DOHH2 (cell line): Measurements from ENCODE around the gene ZNF514.

Source experiments
- H3F3A ChIP-seq: fragments of 200-600 bp; sonication (generic), shearing (Covaris generic); 2 replicates; pipeline ENCODE4 v1.6.0; 2016; ENCODE audit warnings: antibody characterized with exemption, mild to moderate bottlenecking; ENCODE audit not compliant: control insufficient read depth, insufficient read depth
- H3K27ac ChIP-seq: fragments of 200-600 bp; sonication (generic); 2 replicates; pipeline ENCODE4 v1.5.1; 2014; ENCODE audit warnings: low read depth, mild to moderate bottlenecking, low read length, moderate library complexity
- H3K27me3 ChIP-seq: fragments of 200-600 bp; sonication (generic); 2 replicates; pipeline ENCODE4 v1.6.1; 2014; ENCODE audit warnings: mild to moderate bottlenecking, low read length, mixed read lengths; ENCODE audit not compliant: control insufficient read depth
- H3K36me3 ChIP-seq: fragments of 200-600 bp; sonication (generic); 2 replicates; pipeline ENCODE4 v1.6.1; 2014; ENCODE audit warnings: mild to moderate bottlenecking, low read length, moderate library complexity, mixed read lengths; ENCODE audit not compliant: control insufficient read depth
- H3K4me1 ChIP-seq: fragments of 200-600 bp; sonication (generic); 2 replicates; pipeline ENCODE4 v1.6.1; 2014; ENCODE audit warnings: mild to moderate bottlenecking, low read length, mixed read lengths; ENCODE audit not compliant: control insufficient read depth
- H3K4me2 ChIP-seq: fragments of 200-600 bp; sonication (generic); 2 replicates; pipeline ENCODE4 v1.6.0; 2014; ENCODE audit warnings: mild to moderate bottlenecking, low read length, moderate library complexity
- H3K4me3 ChIP-seq: fragments of 200-600 bp; sonication (generic); 2 replicates; pipeline ENCODE4 v1.5.1; 2014; ENCODE audit warnings: mild to moderate bottlenecking, low read length, mixed read lengths
- H3K79me2 ChIP-seq: fragments of 200-600 bp; sonication (generic); 2 replicates; pipeline ENCODE4 v1.6.1; 2014; ENCODE audit warnings: mild to moderate bottlenecking, low read length, mixed read lengths; ENCODE audit not compliant: control insufficient read depth
- H3K9me2 ChIP-seq: fragments of 200-600 bp; sonication (generic); replicated peaks from 2 replicates; pipeline ENCODE4 v1.6.1; 2014; ENCODE audit warnings: mild to moderate bottlenecking, low read length, mixed read lengths; ENCODE audit not compliant: control insufficient read depth
- H3K9me3 ChIP-seq: fragments of 200-600 bp; sonication (generic); 2 replicates; pipeline ENCODE4 v1.6.1; 2014; ENCODE audit warnings: antibody characterized with exemption, low read length, mixed read lengths; ENCODE audit not compliant: control insufficient read depth, insufficient read depth
- H4K20me1 ChIP-seq: fragments of 200-600 bp; sonication (generic); 2 replicates; pipeline ENCODE4 v1.6.0; 2014; ENCODE audit warnings: low read depth, mild to moderate bottlenecking, antibody characterized with exemption, low read length, moderate library complexity; ENCODE audit not compliant: control insufficient read depth, insufficient read depth
- CTCF ChIP-seq: fragments of 200-600 bp; sonication (generic); IDR thresholded peaks from one replicate; pipeline ENCODE4 v1.5.1; 2014; ENCODE audit warnings: antibody characterized with exemption, mild to moderate bottlenecking, low read depth, low read length; ENCODE audit not compliant: poor library complexity, severe bottlenecking
- EZH2phosphoT487 ChIP-seq: fragments of 200-600 bp; sonication (generic); IDR thresholded peaks from 2 replicates; pipeline ENCODE4 v1.6.1; 2017; ENCODE audit warnings: borderline replicate concordance, mild to moderate bottlenecking, antibody characterized with exemption, low read length, moderate library complexity, mixed read lengths

ZNF514 gene

GRCh38 chr2:95159690-95160449, at the start of gene ZNF514:
ZNF514 (minus strand) TSS chr2:95159848; CDS start chr2:95153253, 6,595 bp downstream.
- no peak within 1 kb of the TSS for H3K27ac ChIP-seq
- peaks cover 13% of the 10 kb centered on the region for H3K79me2 ChIP-seq
- H3K9me2 ChIP-seq, result no peaks in the 10 kb centered on the region
- H3K36me3 ChIP-seq, result no peaks in the 10 kb centered on the region; the same call in 1 of the 2 replicates
- no peaks in the 10 kb centered on the region for H4K20me1 ChIP-seq
- H3F3A ChIP-seq, result peaks cover 5% of the 10 kb centered on the region; the same call in 1 of the 2 replicates
- peak within 1 kb of the TSS; percentile 83 for H3K4me3 ChIP-seq
- no peak for TF ChIP-seq EZH2phosphoT487
- TF ChIP-seq CTCF, result no peak
- peak within 1 kb of the TSS; percentile 84 for H3K4me2 ChIP-seq
- peaks cover 25% of the 10 kb centered on the region for H3K4me1 ChIP-seq
- no peaks in the 10 kb centered on the region for H3K9me3 ChIP-seq
- no peaks in the 10 kb centered on the region for H3K27me3 ChIP-seq

- Histone ChIP-seq H3K27me3 (no peaks in the 10 kb centered on the region), H3K36me3 (peaks cover 15% of the 10 kb centered on the region), H4K20me1 (no peaks in the 10 kb centered on the region), H3K4me1 (peaks cover 14% of the 10 kb centered on the region), H3K4me3 (peak overlapping the region; percentile 89), H3F3A (no peaks in the 10 kb centered on the region), H3K9me3 (peaks cover 17% of the 10 kb centered on the region; the same call in 1 of the 2 replicates), H3K4me2 (peak overlapping the region; percentile 71), H3K79me2 (no peaks in the 10 kb centered on the region; the same call in 1 of the 2 replicates), H3K9me2 (no peaks in the 10 kb centered on the region), H3K27ac (no peak overlapping the region)
- TF ChIP-seq CTCF, result no peak
- no peak for TF ChIP-seq EZH2phosphoT487
Observed at GRCh38 chr2:95208106-95208505, 48.5 kb upstream of the ZNF514 start.

GRCh38 chr2:95207111-95207961, 47.7 kb upstream of the ZNF514 start, which contains the start of gene ZNF892:
ZNF892 (plus strand) TSS chr2:95207521; CDS start chr2:95207816, 295 bp downstream.
- Histone ChIP-seq H3K27ac (no peak within 1 kb of the TSS), H3K36me3 (peaks cover 7% of the 10 kb centered on the region)

More at GRCh38 chr2:95207111-95207961, 47.7 kb upstream of the ZNF514 start, which contains the start of gene ZNF892:
- Histone ChIP-seq H3K4me3 (peak within 1 kb of the TSS; percentile 89), H3K4me1 (peaks cover 14% of the 10 kb centered on the region), H3K4me2 (peak within 1 kb of the TSS; percentile 71), H3K9me3 (peaks cover 10% of the 10 kb centered on the region; the same call in 1 of the 2 replicates), H4K20me1 (no peaks in the 10 kb centered on the region), H3F3A (no peaks in the 10 kb centered on the region), H3K9me2 (no peaks in the 10 kb centered on the region), H3K27me3 (no peaks in the 10 kb centered on the region), H3K79me2 (no peaks in the 10 kb centered on the region; the same call in 1 of the 2 replicates)
- no peak for TF ChIP-seq EZH2phosphoT487
- peak; percentile 52 for TF ChIP-seq CTCF
